Measurements from ENCODE around the gene MARCHF4.

- no peak for TF ChIP-seq EZH2phosphoT487 (IDR thresholded peaks at IDR 0.05; ENCODE audit: low read length)
- no peak for TF ChIP-seq CTCF (IDR thresholded peaks at IDR 0.05; ENCODE audit: low read length)
- no peak for TF ChIP-seq EZH2 (optimal IDR thresholded peaks at IDR 0.05; ENCODE audit: low read depth, low read length)
Measured at GRCh38 chr2:216344206-216344949, 27.9 kb downstream of the MARCHF4 start.
